ENCODE measurements around the gene RHOT2.
A peak's percentile ranks its signal among the peaks of the same experiment; 100 is the strongest.

RHOT2 gene

GRCh38 chr16:670485-671352 is 2.8 kb downstream of the RHOT2 start:
- DNase-seq (ENCODE audit: low spot score), result no peak

DNA sequence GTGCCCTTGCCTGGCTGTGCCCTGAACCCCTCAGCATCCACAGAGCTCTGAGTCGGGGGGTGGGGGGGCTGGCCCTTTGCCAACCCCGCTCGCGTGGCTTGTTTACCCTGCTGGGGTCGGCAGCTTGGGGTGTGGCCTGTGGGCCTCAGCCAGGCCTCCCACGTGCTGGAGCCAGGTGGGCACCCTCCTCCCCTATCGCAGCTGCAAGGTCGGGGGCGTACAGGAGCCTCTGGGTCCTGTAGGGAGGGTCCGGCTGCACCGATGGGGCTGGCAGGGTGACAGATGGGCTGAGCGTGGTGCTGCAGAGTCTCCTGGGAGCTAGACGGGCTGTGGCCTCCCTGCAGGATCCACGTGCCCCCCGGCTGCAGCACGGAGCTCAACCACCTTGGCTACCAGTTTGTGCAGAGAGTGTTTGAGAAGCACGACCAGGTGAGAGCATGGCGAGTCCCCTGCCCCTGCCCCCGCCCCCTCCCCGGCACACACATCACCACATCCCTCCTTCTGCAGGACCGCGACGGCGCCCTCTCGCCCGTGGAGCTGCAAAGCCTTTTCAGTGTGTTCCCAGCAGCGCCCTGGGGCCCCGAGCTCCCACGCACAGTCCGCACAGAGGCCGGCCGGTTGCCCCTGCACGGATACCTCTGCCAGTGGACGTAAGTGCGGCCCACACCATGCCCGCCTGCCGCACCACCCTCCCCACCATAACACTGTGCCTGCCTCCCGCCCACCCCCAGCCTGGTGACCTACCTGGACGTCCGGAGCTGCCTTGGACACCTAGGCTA is 3.6 kb downstream of the RHOT2 start:
- DNase-seq (ENCODE audit: low spot score), result no peak

GRCh38 chr16:672371-672770 is 4.4 kb downstream of the RHOT2 start:
- no peak for DNase-seq (ENCODE audit: low spot score)

GRCh38 chr16:672851-673250 is 4.9 kb downstream of the RHOT2 start:
- no peak for DNase-seq (ENCODE audit: low spot score)

- DNase-seq (ENCODE audit: low spot score), result no peak
These were observed 5.6 kb downstream of the RHOT2 start for GRCh38 chr16:673399-673991.

- DNase-seq (ENCODE audit: low spot score), result no peak
These were observed 6.4 kb downstream of the RHOT2 start for GRCh38 chr16:674214-674881.

- no peak for DNase-seq (ENCODE audit: low spot score)
These were observed 7.3 kb downstream of the RHOT2 start, which contains the start of gene RHBDL1 for GRCh38 chr16:674968-675883. Gene RHBDL1, plus strand, starts transcription at chr16:675671. Its CDS starts 120 bp downstream, at chr16:675791.

- DNase-seq (ENCODE audit: low spot score), result no peak
These were observed 8.1 kb downstream of the RHOT2 start for GRCh38 chr16:675884-676564.

DNA sequence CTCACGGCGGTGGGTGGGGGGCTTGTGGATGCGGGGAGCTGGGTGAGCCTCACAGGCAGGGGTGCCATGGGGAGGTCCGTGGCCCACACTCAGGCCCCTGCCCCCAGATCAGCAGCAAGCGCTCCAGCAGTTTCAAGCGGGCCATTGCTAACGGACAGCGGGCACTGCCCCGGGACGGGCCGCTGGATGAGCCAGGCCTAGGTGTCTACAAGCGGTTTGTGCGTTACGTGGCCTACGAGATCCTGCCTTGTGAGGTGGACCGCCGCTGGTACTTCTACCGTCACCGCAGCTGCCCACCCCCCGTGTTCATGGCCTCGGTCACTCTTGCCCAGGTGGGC is 8.6 kb downstream of the RHOT2 start:
- DNase-seq (ENCODE audit: low spot score), result no peak

GRCh38 chr16:676913-677312 is 9.0 kb downstream of the RHOT2 start:
- DNase-seq (ENCODE audit: low spot score), result no peak

- no peak for DNase-seq (ENCODE audit: low spot score)
These were observed 9.6 kb downstream of the RHOT2 start for GRCh38 chr16:677316-678190.

GRCh38 chr16:678209-678857 is 10.4 kb downstream of the RHOT2 start:
- DNase-seq (ENCODE audit: low spot score), result no peak

- DNase-seq (ENCODE audit: low spot score), result no peak
These were observed 11.2 kb downstream of the RHOT2 start for GRCh38 chr16:678858-679813.

- peak; percentile 93 for DNase-seq (ENCODE audit: low spot score)
These were observed 12.1 kb downstream of the RHOT2 start, which contains the start of gene STUB1 for GRCh38 chr16:679814-680624. Gene STUB1, plus strand, starts transcription at chr16:680410. Its CDS starts 116 bp downstream, at chr16:680526.

DNA sequence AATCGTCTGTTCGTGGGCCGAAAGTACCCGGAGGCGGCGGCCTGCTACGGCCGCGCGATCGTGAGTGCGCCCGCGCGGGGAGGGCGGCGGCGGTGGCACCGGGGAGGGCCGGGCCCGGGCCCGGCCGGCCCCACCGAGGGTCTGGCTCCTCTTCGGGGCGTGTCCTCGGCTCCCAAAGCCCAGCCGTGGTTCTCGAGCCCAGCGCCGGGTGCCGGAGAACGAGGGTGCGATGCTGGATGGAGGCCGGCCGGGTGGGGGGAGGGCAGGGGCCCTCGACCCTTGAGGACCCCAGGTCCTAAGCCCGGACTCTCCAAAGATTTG is 12.7 kb downstream of the RHOT2 start:
- DNase-seq (ENCODE audit: low spot score), result no peak

- no peak for DNase-seq (ENCODE audit: low spot score)
These were observed 13.2 kb downstream of the RHOT2 start for GRCh38 chr16:680967-681745.

Data from CD4-positive, alpha-beta T cell treated with Interleukin-6 at 100 ng/mL for 8 hours (primary cell).